Stomach (tissue), 19 donors: ENCODE results near the gene RIPPLY2. TPM values are rescaled to one million over a fixed set of nuclear protein-coding genes. Genes with fewer than 3 reads are reported as not detected.
A peak's percentile ranks its signal among the peaks of the same experiment; 100 is the strongest.
"Not testable (repeated sequence)": the region's sequence is repeated elsewhere in the genome, so short reads cannot be mapped to it uniquely, and the experiment has no call there.

Experiments used
- DNase-seq, 2 donors: peaks; one replicate each; pipeline versions ENCODE4 v3.0.0 to v3.0.0-alpha.2; 2013 to 2019
- H3K27ac ChIP-seq, 5 donors: fragments of 200-600 bp in 4 of 5; sonication (generic) in 4 of 5; one replicate each; pipeline ENCODE4 v1.5.1; 2013 to 2019; ENCODE audit warnings: mild to moderate bottlenecking in 1 of 5, moderate library complexity in 1 of 5
- H3K27me3 ChIP-seq, 3 donors: fragments of 200-600 bp; sonication (generic); one replicate each; pipeline ENCODE4 v1.5.1; 2017 to 2019; ENCODE audit warnings: mixed run types in 1 of 3
- H3K36me3 ChIP-seq, 4 donors: fragments of 200-600 bp; sonication (generic); 1 replicate in 3 of 4; 2 replicates in 1 of 4; pipeline ENCODE4 v1.5.1; 2016 to 2019
- H3K4me1 ChIP-seq, 4 donors: fragments of 200-600 bp; sonication (generic); one replicate each; pipeline ENCODE4 v1.5.1; 2016 to 2019
- H3K4me3 ChIP-seq, 4 donors: fragments of 200-600 bp; sonication (generic) in 3 of 4; one replicate each; pipeline ENCODE4 v1.5.1; 2016 to 2019; ENCODE audit warnings: mild to moderate bottlenecking in 1 of 4
- H3K9me3 ChIP-seq, 4 donors: fragments of 200-600 bp; sonication (generic); one replicate each; pipeline ENCODE4 v1.5.1; 2016 to 2019
- CTCF ChIP-seq, 7 experiments: fragments of 450-650 bp in 4 of 7; fragments of 200-600 bp in 3 of 7; sonication (generic) in 3 of 7; IDR thresholded peaks; one replicate each; pipeline ENCODE4 v1.5.1; 2016 to 2019; ENCODE audit warnings: antibody characterized with exemption in 7 of 7, control low read depth in 2 of 7, mild to moderate bottlenecking in 1 of 7
- EP300 ChIP-seq: sonication (generic); formaldehyde crosslinking; IDR thresholded peaks from one replicate; pipeline ENCODE4 v1.6.1; 2017; ENCODE audit warnings: antibody characterized with exemption
- POLR2A ChIP-seq, 4 donors: fragments of 450-650 bp; IDR thresholded peaks; one replicate each; pipeline ENCODE4 v1.6.1; 2016; ENCODE audit warnings: antibody characterized with exemption in 4 of 4, control low read depth in 2 of 4, mild to moderate bottlenecking in 1 of 4, moderate library complexity in 1 of 4
- POLR2AphosphoS5 ChIP-seq, 3 donors: sonication (generic); formaldehyde crosslinking; IDR thresholded peaks; one replicate each; pipeline ENCODE4 v1.6.1; 2016; ENCODE audit warnings: antibody characterized with exemption in 3 of 3
- WGBS, 5 donors: extraction: QIAGEN DNeasy Blood & Tissue Kit in 3 of 5; methylation state at CpG; one replicate each; pipeline versions ENCODE4 v1.1.5 to v1.1.7; 2013 to 2018; 5-methylcytosine and 5-hydroxymethylcytosine counted together
- intact Hi-C: fragments of 100-400 bp; cut with DNase I; formaldehyde crosslinking; loops from one replicate; pipeline ENCODE4 v1.15.1; 2023; ENCODE audit warnings: low total_unique reads
- long read RNA-seq, 10 donors: transcript quantifications; one replicate each; lab custom pipeline, GENCODE V29; 2026
- polyA plus RNA-seq, 3 donors: library from polyadenylated mRNA; stranded (reverse); fragments of 200-250 nt; gene quantifications; one replicate each; pipeline ENCODE4 v1.2.3, GENCODE V29; 2013
- total RNA-seq, 5 donors: library from RNA; depleted of rRNA; stranded (reverse); fragments of >200 nt; gene quantifications; one replicate each; pipeline versions ENCODE4 v1.1.0 to v1.2.3, GENCODE V29; 2014 to 2016
- donor health status: healthy with polysubstance abuse.
- donor health status: Bipolar disorder and iron deficiency.
- donor health status: healthy.

Gene RIPPLY2
- total RNA-seq (not detected), polyA plus RNA-seq (1 to 10 TPM in 1 of 3 donors, under 1 TPM in 1, not detected in 1; 1.00 to 1.5 TPM)
- long read RNA-seq, donor 1, partial matches to known transcripts: 0 of 1 reads
- long read RNA-seq, donor 1, other reads (novel, unspliced or antisense): 0 of 1 reads
- long read RNA-seq, donor 2, partial matches to known transcripts: 0 of 2 reads
- long read RNA-seq, donor 2, other reads (novel, unspliced or antisense): 0 of 2 reads
- long read RNA-seq, donor 3, partial matches to known transcripts: 0 of 1 reads
- long read RNA-seq, donor 3, other reads (novel, unspliced or antisense): 0 of 1 reads
- long read RNA-seq, donor 4: 0 reads
- long read RNA-seq, donor 5: 0 reads
- long read RNA-seq, donor 6: 0 reads
- long read RNA-seq, donor 7, partial matches to known transcripts: 0 of 1 reads
- long read RNA-seq, donor 7, other reads (novel, unspliced or antisense): 0 of 1 reads
- long read RNA-seq, donor 8: 0 reads
- long read RNA-seq, donor 9: 0 reads
- long read RNA-seq, donor 10, partial matches to known transcripts: 0 of 1 reads
- long read RNA-seq, donor 10, other reads (novel, unspliced or antisense): 0 of 1 reads

GRCh38 chr6:83853178-83854000 is at the start of gene RIPPLY2:
TSS of gene RIPPLY2 (plus strand) at chr6:83853360. CDS start at chr6:83853417, 57 bp downstream.
- Histone ChIP-seq H3K4me3 (peak within 1 kb of the TSS; percentile 49 to 68 (median 55)), H3K36me3 (no peaks in the 10 kb centered on the region), H3K9me3 (no peaks in the 10 kb centered on the region), H3K27ac (peak within 1 kb of the TSS in 1 of 5 donors; percentile 29), H3K4me1 (peaks cover 0 to 24% (median 15%) of the 10 kb centered on the region in 4 donors), H3K27me3 (peaks cover 6 to 53% (median 44%) of the 10 kb centered on the region in 3 donors)
- intact Hi-C loops: no loop called here
- DNase-seq: peak in 1 of 2 donors; percentile 71
- TF ChIP-seq POLR2AphosphoS5 (IDR thresholded peaks at IDR 0.05): no peak
- TF ChIP-seq POLR2A (IDR thresholded peaks at IDR 0.05): no peak
- no peak for TF ChIP-seq CTCF (IDR thresholded peaks at IDR 0.05)
- WGBS, 5 donors: 1 to 4% (median 2%) methylated on average over 50 to 81 of the region's 81 CpGs

- H3K4me3 ChIP-seq, H3K9me3 ChIP-seq, H3K4me1 ChIP-seq, H3K27me3 ChIP-seq, intact Hi-C loops, DNase-seq, H3K27ac ChIP-seq, H3K36me3 ChIP-seq: not testable (repeated sequence)
- 93 to 97% (median 95%) methylated on average over 9 to 17 of the region's 21 CpGs for WGBS, 5 donors
Measured at GRCh38 chr6:83803492-83803891, 49.7 kb upstream of the RIPPLY2 start.

- intact Hi-C loops: no loop called here
- Histone ChIP-seq H3K4me3 (no peak overlapping the region), H3K36me3 (no peaks in the 10 kb centered on the region), H3K4me1 (no peaks in the 10 kb centered on the region), H3K27ac (no peak overlapping the region), H3K27me3 (no peaks in the 10 kb centered on the region), H3K9me3 (no peaks in the 10 kb centered on the region)
- no peak for DNase-seq
- TF ChIP-seq POLR2AphosphoS5 (IDR thresholded peaks at IDR 0.05): no peak
- no peak for TF ChIP-seq CTCF (IDR thresholded peaks at IDR 0.05)
- TF ChIP-seq POLR2A (IDR thresholded peaks at IDR 0.05): no peak
- TF ChIP-seq EP300: no peak
Measured at GRCh38 chr6:83804886-83805285, 48.3 kb upstream of the RIPPLY2 start.

- no peak for DNase-seq
- no peak overlapping the region for H3K4me3 ChIP-seq
- H3K36me3 ChIP-seq: no peaks in the 10 kb centered on the region
- H3K4me1 ChIP-seq: no peaks in the 10 kb centered on the region
- no peaks in the 10 kb centered on the region for H3K9me3 ChIP-seq
- TF ChIP-seq POLR2A (IDR thresholded peaks at IDR 0.05) (no peak), POLR2AphosphoS5 (IDR thresholded peaks at IDR 0.05) (no peak), CTCF (IDR thresholded peaks at IDR 0.05) (no peak), EP300 (no peak)
- intact Hi-C loops: no loop called here
- no peaks in the 10 kb centered on the region for H3K27me3 ChIP-seq
- no peak overlapping the region for H3K27ac ChIP-seq
Measured at GRCh38 chr6:83808005-83808404, 45.2 kb upstream of the RIPPLY2 start.
